Panc1 (cell line): Measurements from ENCODE around the gene ADAM22. TPM values are rescaled to one million over a fixed set of nuclear protein-coding genes. Genes with fewer than 3 reads are reported as not detected.

ENCODE experiments used
- ATAC-seq: fragments of 200-7000 bp; cut with Tn5 transposase; 2 replicates; pipeline ENCODE4 v1.9.1; 2020; ENCODE audit warnings: mild to moderate bottlenecking, moderate library complexity
- BruUV-seq: library from RNA; stranded (reverse); fragments of 400-500 nt; replicated peaks from 2 replicates; lab custom pipeline; 2021; lab: Mats Ljungman, UMichigan
- CTCF ChIA-PET: fragments of 300-600 bp; sonication (Branson Sonifier 250); formaldehyde crosslinking; loops from one replicate; lab custom pipeline; 2022; ENCODE audit warnings: antibody characterized with exemption; lab: Charles Lee
- POLR2A ChIA-PET: fragments of 300-600 bp; sonication (Branson Sonifier 250); formaldehyde crosslinking; loops from one replicate; lab custom pipeline; 2022; ENCODE audit warnings: antibody characterized with exemption; lab: Charles Lee
- DNase-seq: peaks from one replicate; pipeline ENCODE4 v3.0.0-alpha.2; 2010; ENCODE audit warnings: low read depth, low spot score
- H3K27ac ChIP-seq: 2 replicates; pipeline ENCODE4 v1.5.1; 2011; ENCODE audit warnings: mild to moderate bottlenecking, low read length, inconsistent platforms
- H3K27me3 ChIP-seq: fragments of 200-500 bp; sonication (Bioruptor generic); 2 replicates; pipeline ENCODE4 v1.6.0; 2014; ENCODE audit warnings: low read length, inconsistent platforms; ENCODE audit not compliant: control insufficient read depth, insufficient read depth
- H3K36me3 ChIP-seq: fragments of 200-500 bp; sonication (Bioruptor generic); 2 replicates; pipeline ENCODE4 v1.5.1; 2014; ENCODE audit warnings: inconsistent platforms, mild to moderate bottlenecking, low read length, moderate library complexity; ENCODE audit not compliant: control insufficient read depth, insufficient read depth
- H3K4me1 ChIP-seq: 2 replicates; pipeline ENCODE4 v1.5.1; 2011; ENCODE audit warnings: inconsistent platforms, mild to moderate bottlenecking, low read length, moderate library complexity; ENCODE audit not compliant: control insufficient read depth, insufficient read depth
- H3K4me3 ChIP-seq, 2 experiments: 2 replicates each; pipeline ENCODE4 v1.5.1; 2011 to 2012; ENCODE audit warnings: low read depth in 2 of 2, low read length in 2 of 2, mild to moderate bottlenecking in 2 of 2, inconsistent platforms in 1 of 2, moderate library complexity in 1 of 2
- H3K9me3 ChIP-seq: fragments of 200-500 bp; sonication (Bioruptor generic); 2 replicates; pipeline ENCODE4 v1.5.1; 2014; ENCODE audit warnings: low read depth, mild to moderate bottlenecking, inconsistent platforms, low read length, moderate library complexity; ENCODE audit not compliant: control insufficient read depth, insufficient read depth
- CTCF ChIP-seq: fragments of 450-650 bp; IDR thresholded peaks from 2 replicates; pipeline ENCODE4 v1.5.1; 2017; ENCODE audit warnings: mild to moderate bottlenecking
- POLR2AphosphoS5 ChIP-seq: IDR thresholded peaks from 2 replicates; pipeline ENCODE4 v1.6.1; 2012; ENCODE audit warnings: mild to moderate bottlenecking, low read depth, low read length, moderate library complexity
- REST ChIP-seq, 2 experiments: IDR thresholded peaks; 2 replicates each; pipeline ENCODE4 v1.6.1; 2011 to 2012; ENCODE audit warnings: low read depth in 2 of 2, control low read depth in 1 of 2, low read length in 1 of 2, mild to moderate bottlenecking in 1 of 2, moderate library complexity in 1 of 2; ENCODE audit not compliant: insufficient read depth in 1 of 2
- SIN3A ChIP-seq: IDR thresholded peaks from 2 replicates; pipeline ENCODE4 v1.6.1; 2012; ENCODE audit warnings: low read depth, mild to moderate bottlenecking, low read length, moderate library complexity, borderline replicate concordance; ENCODE audit not compliant: insufficient read depth
- TCF7L2 ChIP-seq: IDR thresholded peaks from 2 replicates; pipeline ENCODE4 v1.6.1; 2011; ENCODE audit warnings: mild to moderate bottlenecking, low read depth, low read length, inconsistent platforms
- in situ Hi-C: cut with HindIII; loops from 2 replicates; pipeline ENCODE4 v1.10.0; 2016; ENCODE audit warnings: low sequenced_read_pairs, low pct_unique_long_range_greater_than_20kb
- intact Hi-C: fragments of 100-400 bp; cut with micrococcal nuclease; formaldehyde crosslinking; loops from one replicate; pipeline ENCODE4 v1.10.0; 2022; ENCODE audit not compliant: unreplicated experiment
- total RNA-seq: library from RNA; stranded (reverse); gene quantifications from one replicate; pipeline ENCODE4 v1.2.1, GENCODE V29; 2021; ENCODE audit not compliant: unreplicated experiment

The ADAM22 gene
- total RNA-seq, 1 experiment from 2014 or later, result 4.2 TPM

GRCh38 chr7:88027724-88028123 is 93.7 kb downstream of the ADAM22 start:
- Histone ChIP-seq H3K27me3 (no peaks in the 10 kb centered on the region), H3K9me3 (no peaks in the 10 kb centered on the region; the same call in 1 of the 2 replicates), H3K4me1 (no peaks in the 10 kb centered on the region), H3K4me3 (no peak overlapping the region), H3K36me3 (no peaks in the 10 kb centered on the region), H3K27ac (no peak overlapping the region)
- ATAC-seq, result no peak
- no peak for TF ChIP-seq POLR2AphosphoS5
- TF ChIP-seq REST (IDR thresholded peaks at IDR 0.05; ENCODE audit: insufficient read depth in 1 of 2, low read depth in 2 of 2, low read length in 1 of 2), result no peak
- TF ChIP-seq TCF7L2, result no peak
- no peak for TF ChIP-seq SIN3A
- no peak for TF ChIP-seq CTCF
- intact Hi-C loops, result no loop called here
- in situ Hi-C loops, result no loop called here
- DNase-seq, result no peak
- no TSS peak for BruUV-seq
- ChIA-PET POLR2A (no interaction called here), CTCF (interaction anchor here (0.8 kb wide), 1 partner anchor 28 kb away, joined by 3 read pairs; no protein-coding TSS in a partner anchor)

- in situ Hi-C loops (no loop called here), intact Hi-C loops (no loop called here)
- TF ChIP-seq CTCF, result no peak
- TF ChIP-seq TCF7L2, result no peak
- TF ChIP-seq SIN3A, result no peak
- TF ChIP-seq REST (IDR thresholded peaks at IDR 0.05; ENCODE audit: insufficient read depth in 1 of 2, low read depth in 2 of 2, low read length in 1 of 2), result no peak
- no peak for TF ChIP-seq POLR2AphosphoS5
- Histone ChIP-seq H3K27me3 (no peaks in the 10 kb centered on the region), H3K9me3 (no peaks in the 10 kb centered on the region; the same call in 1 of the 2 replicates), H3K4me1 (no peaks in the 10 kb centered on the region), H3K36me3 (no peaks in the 10 kb centered on the region), H3K27ac (no peak overlapping the region), H3K4me3 (no peak overlapping the region)
- ATAC-seq (no peak), DNase-seq (no peak)
- no TSS peak for BruUV-seq
- ChIA-PET CTCF (no interaction called here), POLR2A (no interaction called here)
Observed at GRCh38 chr7:88034083-88034695, 100.1 kb downstream of the ADAM22 start.
